Activated naive CD8-positive, alpha-beta T cell treated with anti-CD3 and anti-CD28 coated beads for 36 hours (primary cell): ENCODE data around the gene LHX1. TPM values are rescaled to one million over a fixed set of nuclear protein-coding genes. Genes with fewer than 3 reads are reported as not detected.

ENCODE experiments used
- DNase-seq: peaks from one replicate; pipeline ENCODE4 v3.0.0; 2021
- H3K27ac Mint-ChIP-seq: one replicate; pipeline ENCODE4 v1.8.0; 2022; ENCODE audit warnings: mild to moderate bottlenecking, moderate library complexity, mixed read lengths
- H3K27me3 Mint-ChIP-seq: one replicate; pipeline ENCODE4 v1.8.0; 2022; ENCODE audit warnings: mild to moderate bottlenecking, mixed read lengths
- H3K36me3 Mint-ChIP-seq: one replicate; pipeline ENCODE4 v1.8.0; 2021; ENCODE audit warnings: mild to moderate bottlenecking, mixed read lengths
- H3K4me1 Mint-ChIP-seq: one replicate; pipeline ENCODE4 v1.8.0; 2021; ENCODE audit warnings: mixed read lengths
- H3K4me3 Mint-ChIP-seq: one replicate; pipeline ENCODE4 v1.8.0; 2022; ENCODE audit warnings: mild to moderate bottlenecking, moderate library complexity, mixed read lengths
- H3K9me3 Mint-ChIP-seq: one replicate; pipeline ENCODE4 v1.8.0; 2022; ENCODE audit warnings: mixed read lengths
- total RNA-seq, 2 experiments: library from RNA; stranded (reverse); gene quantifications; one replicate each; pipeline ENCODE4 v1.2.3, GENCODE V29; 2021

The LHX1 gene
- total RNA-seq, 2 experiments from 2014 or later, result 0.30 TPM; not detected in 1

DNA sequence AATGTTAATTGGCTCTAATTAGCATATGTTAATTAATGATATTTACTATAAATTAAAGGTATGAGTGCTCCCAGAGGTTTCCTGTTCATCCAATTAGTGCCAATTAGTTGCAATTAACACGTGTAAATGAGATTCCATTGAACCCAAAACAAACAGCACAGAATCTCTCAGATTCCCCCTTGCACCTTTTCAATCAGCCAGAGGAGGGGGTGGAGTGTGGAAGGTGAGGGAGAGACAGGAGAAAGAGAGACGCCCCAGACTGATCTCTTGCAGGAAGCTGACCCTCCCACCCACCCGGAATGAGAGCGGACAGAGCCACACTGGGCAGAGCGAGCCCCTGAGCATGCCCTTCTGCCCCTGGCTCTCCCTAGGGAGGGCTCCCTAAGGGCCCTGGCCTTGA lies 24.1 kb upstream of the LHX1 start:
- H3K27me3 Mint-ChIP-seq, result peaks cover 42% of the 10 kb centered on the region
- no peaks in the 10 kb centered on the region for H3K36me3 Mint-ChIP-seq
- no peak overlapping the region for H3K27ac Mint-ChIP-seq
- DNase-seq, result no peak
- H3K9me3 Mint-ChIP-seq, result no peaks in the 10 kb centered on the region
- no peak overlapping the region for H3K4me3 Mint-ChIP-seq
- H3K4me1 Mint-ChIP-seq, result peaks cover 2% of the 10 kb centered on the region

DNA sequence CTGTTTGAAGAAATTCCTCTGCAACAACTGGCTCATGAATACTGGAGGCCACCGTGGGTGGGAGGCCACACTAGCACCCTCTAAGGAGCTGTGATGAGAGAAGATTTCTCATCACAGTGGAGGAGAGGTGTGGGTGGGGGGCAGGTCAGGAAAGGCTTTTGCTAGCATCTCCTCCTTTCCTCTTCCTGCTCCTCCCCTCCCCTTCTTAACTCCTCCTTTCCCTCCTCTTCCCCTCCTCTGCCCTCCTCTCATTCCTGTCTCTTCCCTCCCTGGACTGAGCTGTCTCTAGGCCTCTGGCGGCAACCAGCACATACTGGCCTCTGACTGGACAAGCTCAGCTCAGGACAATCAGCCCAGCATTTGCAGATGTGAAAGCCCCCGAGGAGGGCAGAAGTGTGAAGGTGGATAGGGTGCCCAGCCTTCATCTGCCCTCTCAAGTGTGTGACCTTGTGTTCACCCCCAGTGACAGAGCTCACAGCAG lies 19.0 kb upstream of the LHX1 start:
- Mint-ChIP-seq H3K4me1 (peaks cover 21% of the 10 kb centered on the region), H3K4me3 (no peak overlapping the region), H3K27me3 (peaks cover 54% of the 10 kb centered on the region), H3K9me3 (no peaks in the 10 kb centered on the region), H3K27ac (no peak overlapping the region), H3K36me3 (no peaks in the 10 kb centered on the region)
- no peak for DNase-seq

DNA sequence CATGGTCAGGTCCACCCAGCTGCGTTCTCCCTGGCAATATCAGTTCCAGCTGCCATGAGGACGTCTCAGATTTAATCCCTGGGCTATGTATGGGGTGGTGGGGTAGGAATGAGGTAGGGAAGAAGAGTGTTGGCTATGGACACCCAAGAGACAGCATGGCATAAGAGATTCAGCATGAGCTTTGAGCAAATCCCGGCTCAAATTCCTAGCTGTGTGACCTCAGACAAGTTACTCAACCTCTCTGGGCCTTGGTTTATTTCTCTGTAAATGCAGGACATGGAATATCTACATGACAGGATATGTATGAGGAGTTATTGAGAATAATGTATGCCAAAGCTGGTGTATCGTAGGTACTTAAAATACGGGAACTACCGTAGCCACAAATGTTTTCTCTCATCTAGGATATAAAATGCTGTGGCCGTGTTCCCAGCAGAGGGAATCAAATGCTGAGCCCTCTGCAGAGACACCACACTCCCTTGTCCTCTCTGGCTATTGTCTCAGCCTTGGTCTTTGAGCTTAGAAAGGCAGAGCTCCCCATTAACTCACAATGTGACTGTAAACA lies 17.8 kb upstream of the LHX1 start:
- no peak overlapping the region for H3K27ac Mint-ChIP-seq

DNA sequence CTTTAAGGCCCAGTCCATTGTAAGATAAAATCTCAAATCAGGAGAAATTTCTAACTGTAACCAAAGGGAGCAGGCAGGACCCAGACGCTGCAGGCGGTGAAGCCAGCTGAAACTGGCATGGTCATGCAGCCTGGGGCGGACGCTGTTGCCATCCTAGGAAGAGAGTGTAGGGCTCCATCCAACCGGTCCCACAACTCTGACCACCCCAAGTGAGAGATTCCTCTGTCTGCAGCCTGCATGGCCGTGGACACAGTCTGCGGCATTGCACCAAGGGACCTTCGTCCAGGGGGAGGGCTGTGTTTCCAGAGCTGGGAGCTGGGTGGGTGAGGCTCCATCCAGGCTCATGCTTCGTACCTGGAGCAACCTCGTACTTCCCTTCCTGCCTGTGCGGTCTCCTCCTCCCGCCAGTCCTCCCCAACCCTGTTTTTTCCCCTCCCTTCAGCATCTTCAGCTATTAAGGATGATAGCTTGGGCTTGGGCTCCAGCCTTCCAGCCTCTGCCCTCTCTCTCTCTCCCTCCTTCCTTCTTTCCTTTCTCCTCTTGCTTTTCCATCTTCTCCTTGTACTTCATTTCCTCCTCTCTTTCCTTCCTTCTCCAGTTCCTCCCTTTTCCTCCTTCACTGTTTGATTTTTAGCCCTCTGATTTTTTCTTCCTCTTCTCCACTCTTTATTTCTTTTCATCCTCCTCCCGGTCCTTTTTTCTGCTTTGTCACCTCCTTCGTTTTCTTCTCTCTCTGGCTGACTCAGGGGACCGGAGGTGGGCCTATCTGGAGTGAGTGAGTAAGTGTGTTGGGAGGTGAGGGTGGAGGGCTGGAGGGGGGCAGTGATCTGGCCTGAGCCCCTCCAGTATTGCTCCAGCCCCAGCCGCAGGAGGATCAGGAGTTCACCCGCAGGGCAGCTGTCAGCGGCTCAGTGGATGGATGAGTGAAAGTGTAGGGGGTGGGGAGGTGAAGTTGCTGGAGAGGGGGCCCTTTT lies 17.0 kb upstream of the LHX1 start:
- H3K4me3 Mint-ChIP-seq, result peak overlapping the region; percentile 26
- no peaks in the 10 kb centered on the region for H3K9me3 Mint-ChIP-seq
- H3K27me3 Mint-ChIP-seq, result peaks cover 55% of the 10 kb centered on the region
- H3K27ac Mint-ChIP-seq, result peak overlapping the region; percentile 75
- peaks cover 21% of the 10 kb centered on the region for H3K4me1 Mint-ChIP-seq
- no peaks in the 10 kb centered on the region for H3K36me3 Mint-ChIP-seq
- DNase-seq, result peak; percentile 25

More for the DNA sequence above, 17.8 kb upstream of the LHX1 start:
- Mint-ChIP-seq H3K36me3 (no peaks in the 10 kb centered on the region), H3K27me3 (peaks cover 52% of the 10 kb centered on the region), H3K4me3 (no peak overlapping the region), H3K9me3 (no peaks in the 10 kb centered on the region), H3K4me1 (peaks cover 21% of the 10 kb centered on the region)
- DNase-seq, result no peak

DNA sequence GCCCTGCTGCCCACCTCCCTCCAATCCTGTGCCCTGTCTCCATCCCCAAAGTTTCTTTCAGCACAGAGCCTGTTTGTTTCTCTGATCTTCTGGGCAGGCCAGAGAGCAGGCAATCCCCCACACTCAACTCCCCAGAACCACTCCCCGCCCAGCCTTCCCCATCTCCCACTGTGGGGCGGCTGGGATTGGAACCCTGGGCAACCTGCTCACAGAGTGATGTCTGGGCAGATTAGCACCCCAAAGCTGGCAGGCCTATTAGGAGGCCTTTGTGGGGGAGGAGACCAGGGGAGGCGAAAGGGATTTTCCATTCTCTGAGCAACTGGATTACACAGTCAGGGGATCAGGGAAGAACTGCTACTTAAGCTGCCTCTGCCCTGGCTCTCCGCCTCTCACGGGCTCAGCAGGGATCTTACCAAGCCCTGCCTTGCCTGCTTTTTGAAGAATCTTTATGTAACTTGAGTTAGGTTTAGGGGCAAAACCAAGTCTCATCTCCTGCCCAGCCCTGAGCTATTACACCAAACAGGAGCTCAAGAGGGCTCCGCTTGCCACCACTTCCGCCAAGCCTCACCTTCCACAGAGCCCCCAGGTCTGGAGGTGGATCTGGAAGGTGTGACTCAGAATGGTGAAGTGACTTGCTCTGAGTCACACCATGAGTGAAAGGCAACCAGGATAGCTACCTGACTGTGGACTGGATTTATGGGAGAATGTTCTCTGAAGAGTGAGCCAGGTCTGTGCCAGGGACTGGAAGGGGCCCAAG lies 16.0 kb upstream of the LHX1 start:
- Mint-ChIP-seq H3K4me1 (peaks cover 21% of the 10 kb centered on the region), H3K27me3 (peaks cover 56% of the 10 kb centered on the region), H3K9me3 (no peaks in the 10 kb centered on the region), H3K36me3 (no peaks in the 10 kb centered on the region), H3K27ac (peak overlapping the region; percentile 89), H3K4me3 (no peak overlapping the region)
- peak; percentile 76 for DNase-seq

DNA sequence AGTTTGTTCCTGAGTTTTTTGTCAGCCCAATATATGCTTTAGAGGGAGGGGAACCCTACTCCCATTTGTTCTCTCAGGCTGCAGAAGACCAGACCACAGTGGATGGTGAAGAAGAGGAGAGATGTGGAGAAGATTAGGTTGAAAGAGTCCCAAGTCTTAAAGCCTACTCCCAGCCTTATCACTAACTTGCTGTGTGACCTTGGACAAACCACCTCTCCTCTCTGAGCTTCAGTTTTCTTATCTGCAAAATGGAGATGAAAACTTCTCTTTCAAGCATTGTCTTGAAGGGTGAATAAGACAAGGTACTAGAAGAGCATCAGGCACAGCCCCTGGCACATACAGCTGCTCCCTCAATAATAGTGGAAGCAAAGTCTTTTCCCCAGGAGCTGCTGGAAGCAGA lies 15.1 kb upstream of the LHX1 start:
- no peaks in the 10 kb centered on the region for H3K9me3 Mint-ChIP-seq
- H3K27me3 Mint-ChIP-seq, result peaks cover 60% of the 10 kb centered on the region
- H3K36me3 Mint-ChIP-seq, result no peaks in the 10 kb centered on the region
- H3K27ac Mint-ChIP-seq, result no peak overlapping the region
- no peak overlapping the region for H3K4me3 Mint-ChIP-seq
- H3K4me1 Mint-ChIP-seq, result peaks cover 21% of the 10 kb centered on the region
- no peak for DNase-seq

DNA sequence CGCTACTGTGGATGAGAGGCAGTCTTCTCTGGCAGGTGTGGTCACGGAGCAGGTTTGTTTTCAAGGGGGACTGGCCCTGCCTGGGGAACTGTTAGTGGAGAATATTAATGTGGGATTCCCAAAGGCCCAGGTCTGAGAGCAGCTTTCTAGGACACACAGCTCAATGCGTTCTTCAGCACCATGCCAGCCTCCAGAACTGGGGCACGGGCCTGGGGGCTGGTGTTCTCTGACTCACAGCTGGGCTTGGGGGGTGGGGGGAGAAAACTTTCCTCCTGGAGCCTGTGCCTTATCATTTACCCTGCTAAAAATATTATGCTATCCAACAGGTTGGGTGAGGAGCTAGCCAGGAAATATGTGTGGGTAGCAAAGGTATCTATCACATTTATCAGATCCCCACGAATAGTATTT lies 13.5 kb upstream of the LHX1 start:
- Mint-ChIP-seq H3K4me3 (no peak overlapping the region), H3K9me3 (no peaks in the 10 kb centered on the region), H3K4me1 (peaks cover 28% of the 10 kb centered on the region), H3K36me3 (no peaks in the 10 kb centered on the region), H3K27ac (no peak overlapping the region), H3K27me3 (peaks cover 74% of the 10 kb centered on the region)
- DNase-seq, result no peak

DNA sequence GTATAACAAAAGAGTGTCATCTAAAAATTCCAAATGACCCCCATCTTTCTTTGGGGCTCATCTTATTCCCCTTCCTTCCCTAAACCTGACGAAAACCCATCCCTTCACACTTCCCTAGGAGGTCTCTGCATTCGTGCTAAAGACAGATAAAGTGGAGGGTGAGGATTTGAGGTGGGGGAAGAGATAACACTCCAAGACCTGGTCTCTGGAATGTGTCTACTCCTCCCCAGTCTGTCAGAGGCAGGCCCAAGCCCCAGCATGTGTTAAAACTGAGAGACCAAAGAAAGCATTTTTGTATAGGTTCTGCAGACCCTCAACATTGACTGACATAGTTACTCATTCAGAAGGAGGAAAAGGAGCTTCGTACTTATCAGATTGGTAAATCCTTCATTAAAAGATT lies 11.0 kb upstream of the LHX1 start:
- Mint-ChIP-seq H3K27me3 (peaks cover 76% of the 10 kb centered on the region), H3K27ac (no peak overlapping the region), H3K4me1 (peaks cover 19% of the 10 kb centered on the region), H3K4me3 (no peak overlapping the region), H3K9me3 (no peaks in the 10 kb centered on the region), H3K36me3 (no peaks in the 10 kb centered on the region)
- DNase-seq, result no peak

DNA sequence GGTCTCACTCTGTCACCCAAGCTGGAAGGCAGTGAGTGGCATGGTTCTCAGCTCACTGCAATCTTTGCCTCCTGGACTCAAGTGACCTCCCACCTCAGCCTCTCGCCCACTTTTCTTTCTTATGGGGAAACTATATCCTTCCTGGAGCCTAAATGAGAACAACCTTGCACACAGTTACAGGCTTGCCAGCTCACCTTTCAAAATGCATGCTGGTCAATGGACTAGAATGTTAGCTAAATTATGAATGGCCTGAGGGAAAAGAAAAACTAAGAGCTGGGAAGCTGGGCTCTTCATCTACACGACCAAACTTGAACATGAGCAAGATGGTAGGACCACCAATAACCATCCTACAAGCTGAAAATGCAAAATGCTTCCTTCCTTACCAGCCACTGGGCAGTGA lies 10.6 kb upstream of the LHX1 start:
- H3K4me3 Mint-ChIP-seq, result no peak overlapping the region
- H3K27ac Mint-ChIP-seq, result no peak overlapping the region
- H3K36me3 Mint-ChIP-seq, result no peaks in the 10 kb centered on the region
- no peak for DNase-seq
- H3K9me3 Mint-ChIP-seq, result no peaks in the 10 kb centered on the region
- peaks cover 76% of the 10 kb centered on the region for H3K27me3 Mint-ChIP-seq
- peaks cover 19% of the 10 kb centered on the region for H3K4me1 Mint-ChIP-seq

DNA sequence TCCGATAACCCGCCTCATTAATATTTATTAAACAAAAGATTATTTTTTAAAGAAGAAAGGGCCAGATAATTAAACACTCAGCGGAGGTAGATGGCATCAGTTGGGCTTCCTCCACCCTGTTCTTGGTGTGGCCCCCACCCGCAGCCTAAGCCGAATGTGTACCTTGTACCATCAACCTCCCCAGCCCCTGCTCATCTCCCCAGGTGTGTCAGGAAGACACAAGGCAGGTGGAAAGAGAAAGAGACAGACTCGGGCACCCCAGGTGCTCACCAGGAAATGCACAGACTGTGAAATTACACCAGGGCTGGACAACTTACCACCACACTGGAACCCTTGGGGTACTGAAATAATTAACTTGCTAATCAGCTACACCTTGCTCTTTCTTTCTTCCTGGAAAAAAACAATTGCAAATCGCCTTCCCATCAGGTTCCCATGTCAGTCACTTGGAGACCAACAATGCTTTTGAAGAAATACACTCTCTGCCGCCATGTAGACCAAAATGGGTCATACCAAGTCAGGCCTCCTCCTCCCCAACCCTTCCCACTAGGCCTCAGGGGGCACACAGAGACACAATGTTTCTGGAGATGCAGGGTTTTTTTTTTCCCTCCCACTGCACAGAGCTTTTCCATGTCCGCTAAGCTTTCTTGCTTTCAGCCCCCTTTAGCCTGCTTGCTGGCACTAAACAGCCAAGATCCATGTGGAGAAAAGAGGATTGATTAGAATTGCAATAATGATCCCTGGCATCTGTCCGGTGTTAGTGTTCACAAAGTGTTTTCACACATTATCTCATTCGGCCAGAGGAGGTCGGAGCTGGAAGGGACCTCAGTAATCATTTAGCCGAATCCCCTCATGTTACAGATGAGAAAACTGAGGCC lies 8.6 kb upstream of the LHX1 start:
- Mint-ChIP-seq H3K4me1 (peaks cover 32% of the 10 kb centered on the region), H3K27me3 (peaks cover 79% of the 10 kb centered on the region), H3K27ac (no peak overlapping the region), H3K9me3 (no peaks in the 10 kb centered on the region), H3K4me3 (no peak overlapping the region), H3K36me3 (no peaks in the 10 kb centered on the region)
- DNase-seq, result no peak

DNA sequence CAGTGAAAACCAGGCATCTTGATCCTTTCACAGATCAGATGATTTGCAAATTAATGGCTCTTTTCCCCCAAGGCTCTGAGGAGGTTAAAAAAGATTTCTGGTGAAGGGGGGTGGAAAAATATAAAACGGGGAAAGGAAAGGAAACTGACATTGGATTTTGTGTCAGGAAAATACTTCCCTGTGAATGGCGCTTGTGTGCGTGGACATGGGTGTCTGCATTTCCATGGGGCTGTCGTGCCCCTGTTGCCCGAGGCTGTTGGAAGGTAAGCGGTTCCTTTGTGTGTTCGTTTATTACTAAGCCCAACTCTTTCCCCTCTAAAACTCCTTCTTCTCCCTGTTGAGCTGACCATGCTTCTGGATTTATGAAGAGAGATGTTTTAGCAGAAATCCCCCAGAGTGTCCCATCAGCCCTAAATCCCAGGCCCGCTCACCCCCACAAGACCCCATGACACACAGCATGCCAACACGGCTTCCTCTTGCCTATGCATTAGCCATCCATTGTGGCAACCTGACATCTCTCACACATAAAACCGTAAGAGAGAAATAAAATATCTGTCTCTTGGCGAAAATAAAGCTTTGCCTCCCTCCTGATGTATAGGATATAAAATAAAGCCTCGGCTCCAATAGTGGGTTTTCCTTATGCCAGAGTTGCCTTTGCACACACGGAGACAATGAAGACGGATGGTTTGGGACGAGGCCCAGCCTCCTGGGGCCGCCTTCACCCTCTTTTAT lies 7.3 kb upstream of the LHX1 start:
- Mint-ChIP-seq H3K9me3 (no peaks in the 10 kb centered on the region), H3K27ac (no peak overlapping the region), H3K36me3 (no peaks in the 10 kb centered on the region), H3K4me3 (no peak overlapping the region), H3K27me3 (peaks cover 90% of the 10 kb centered on the region), H3K4me1 (peaks cover 35% of the 10 kb centered on the region)
- DNase-seq, result no peak

DNA sequence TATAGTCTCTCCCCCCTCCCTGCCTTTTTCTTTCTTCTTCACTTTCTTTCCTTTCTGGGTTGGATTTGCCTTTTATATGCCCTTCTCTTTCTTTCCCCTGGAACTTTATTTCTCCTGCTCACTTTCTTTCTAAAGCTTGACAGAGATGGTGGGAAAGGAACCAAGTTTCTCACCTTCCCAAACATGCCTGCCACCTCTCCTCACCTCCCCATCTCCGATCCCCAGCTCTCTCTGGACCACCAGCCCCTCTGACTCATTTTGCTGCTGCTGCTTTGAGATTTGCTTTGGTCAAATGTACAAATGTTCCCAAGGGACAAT lies 6.7 kb upstream of the LHX1 start:
- Mint-ChIP-seq H3K27ac (no peak overlapping the region), H3K9me3 (no peaks in the 10 kb centered on the region), H3K4me3 (no peak overlapping the region), H3K4me1 (peaks cover 40% of the 10 kb centered on the region), H3K27me3 (peaks cover 91% of the 10 kb centered on the region), H3K36me3 (no peaks in the 10 kb centered on the region)
- no peak for DNase-seq

DNA sequence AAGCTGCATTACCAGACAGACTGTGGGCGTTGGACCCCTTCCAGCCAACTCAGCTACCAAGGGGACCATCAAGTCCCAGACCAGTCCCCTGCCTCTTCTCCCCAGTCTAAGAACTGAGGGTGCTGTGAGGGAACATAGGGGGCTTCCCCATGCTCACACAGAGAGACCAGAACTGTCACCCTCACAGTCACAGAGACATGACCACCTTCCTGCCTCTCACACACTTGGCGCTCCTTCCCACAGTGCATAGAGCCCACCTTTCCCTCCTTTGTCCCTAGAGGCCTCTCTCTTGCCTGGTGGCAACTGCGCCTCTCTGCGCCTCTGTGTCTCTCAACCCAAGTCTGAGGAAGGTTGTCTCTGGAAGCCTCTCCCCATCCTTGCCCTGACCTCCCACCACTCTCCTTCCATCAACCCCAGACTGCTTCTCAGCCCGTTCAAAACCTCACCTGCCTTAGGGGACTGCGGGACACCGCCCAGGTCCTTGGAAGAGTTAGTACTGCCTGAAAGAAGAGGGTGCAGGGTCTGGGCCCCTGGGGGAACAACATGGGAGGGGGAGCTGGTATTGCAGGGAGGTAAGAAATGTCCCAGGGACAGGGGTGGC lies 6.1 kb upstream of the LHX1 start:
- Mint-ChIP-seq H3K27ac (no peak overlapping the region), H3K9me3 (no peaks in the 10 kb centered on the region), H3K27me3 (peaks cover 95% of the 10 kb centered on the region), H3K4me3 (no peak overlapping the region), H3K4me1 (peaks cover 47% of the 10 kb centered on the region), H3K36me3 (no peaks in the 10 kb centered on the region)
- no peak for DNase-seq
